Retinal pigment epithelial cell (primary cell): ENCODE results near the gene XRCC5.

ENCODE experiments used
- DNase-seq: peaks from one replicate; pipeline ENCODE4 v3.0.0-alpha.2; 2010; ENCODE audit warnings: low read depth
- H3K4me3 ChIP-seq: 2 replicates; pipeline ENCODE4 v1.5.1; 2011; ENCODE audit warnings: mild to moderate bottlenecking, low read length, control low read depth, moderate library complexity
- CTCF ChIP-seq: conservative IDR thresholded peaks from 2 replicates; pipeline ENCODE4 v1.5.1; 2011; ENCODE audit warnings: low read depth, low read length, control low read depth, inconsistent platforms

The XRCC5 gene

DNA sequence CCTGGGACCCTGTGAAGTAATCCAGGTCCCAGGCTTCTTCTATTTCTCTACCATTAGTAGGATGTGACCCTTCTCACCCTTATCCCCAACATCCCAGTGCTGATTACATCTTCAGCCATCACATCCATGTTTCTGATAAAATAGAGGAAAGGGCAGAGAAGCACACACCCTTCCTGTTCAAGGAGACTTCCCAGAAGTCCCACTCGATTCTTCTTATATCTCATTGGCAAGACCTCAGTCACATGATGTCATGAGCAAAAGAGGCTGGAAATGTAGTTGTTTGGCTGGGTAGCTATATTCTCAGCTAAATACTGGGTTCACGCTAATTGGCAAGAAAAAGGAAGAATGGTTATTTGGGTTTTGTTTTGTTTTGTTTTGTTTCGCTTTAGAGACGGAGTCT, 8.0 kb upstream of the XRCC5 start:
- DNase-seq: no peak
- TF ChIP-seq CTCF: no peak
- no peak overlapping the region for H3K4me3 ChIP-seq

- no peak for DNase-seq
- no peak for TF ChIP-seq CTCF
- H3K4me3 ChIP-seq: no peak overlapping the region
Observed at GRCh38 chr2:216103213-216103612, 5.9 kb upstream of the XRCC5 start.

- H3K4me3 ChIP-seq: no peak overlapping the region
- TF ChIP-seq CTCF: no peak
- no peak for DNase-seq
Observed at GRCh38 chr2:216104691-216105090, 4.5 kb upstream of the XRCC5 start.

GRCh38 chr2:216107320-216107719, 1.8 kb upstream of the XRCC5 start:
- no peak for TF ChIP-seq CTCF
- no peak for DNase-seq
- no peak overlapping the region for H3K4me3 ChIP-seq

DNA sequence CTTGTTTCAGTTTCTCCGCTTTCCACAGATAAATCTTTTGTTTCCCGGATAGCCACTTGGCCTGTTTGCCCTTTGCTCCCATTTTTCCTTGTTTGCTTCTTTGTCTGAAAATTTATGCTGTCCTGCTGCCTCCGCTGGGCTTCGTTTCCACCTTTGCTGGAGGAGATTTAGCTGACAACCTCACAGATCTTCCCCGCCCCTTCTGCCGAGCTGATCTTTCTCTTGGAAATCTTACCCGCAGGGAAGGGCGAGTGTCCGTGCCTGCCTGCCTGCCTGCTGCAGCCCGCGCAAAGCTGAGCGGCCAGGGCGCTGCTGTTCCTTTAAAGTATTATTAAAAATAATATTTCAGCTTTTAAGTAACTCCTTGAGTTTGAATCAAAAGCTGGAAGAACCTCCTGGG, 1.4 kb upstream of the XRCC5 start:
- DNase-seq: no peak
- no peak overlapping the region for H3K4me3 ChIP-seq
- TF ChIP-seq CTCF: no peak

GRCh38 chr2:216108310-216108966, 710 bp upstream of the XRCC5 start:
- H3K4me3 ChIP-seq: peak overlapping the region; percentile 72
- DNase-seq: no peak
- TF ChIP-seq CTCF: no peak

- peak overlapping the region; percentile 72 for H3K4me3 ChIP-seq
- peak; percentile 46 for TF ChIP-seq CTCF
- no peak for DNase-seq
Observed at GRCh38 chr2:216109962-216110614, 940 bp downstream of the XRCC5 start.
